GM03348 (cell line): ENCODE results near the gene APOBEC3H.
"Not testable (repeated sequence)": the region's sequence is repeated elsewhere in the genome, so short reads cannot be mapped to it uniquely, and the experiment has no call there.

Source experiments
- DNase-seq: peaks from one replicate; pipeline ENCODE4 v3.0.0; 2012; ENCODE audit warnings: low spot score

Gene APOBEC3H

GRCh38 chr22:39097098-39098020 lies at the start of gene APOBEC3H:
Gene APOBEC3H, plus strand, starts transcription at chr22:39097244. Its CDS starts 3,035 bp downstream, at chr22:39100279.
- no peak for DNase-seq

GRCh38 chr22:39049486-39049885 lies 47.6 kb upstream of the APOBEC3H start:
- DNase-seq: not testable (repeated sequence)

- not testable (repeated sequence) for DNase-seq
Measured at GRCh38 chr22:39051844-39052495, 45.1 kb upstream of the APOBEC3H start.

GRCh38 chr22:39055658-39056057 lies 41.4 kb upstream of the APOBEC3H start:
- DNase-seq: no peak

- not testable (repeated sequence) for DNase-seq
Measured at GRCh38 chr22:39061290-39061689, 35.8 kb upstream of the APOBEC3H start.

GRCh38 chr22:39061951-39062350 lies 35.1 kb upstream of the APOBEC3H start:
- DNase-seq: not testable (repeated sequence)

- not testable (repeated sequence) for DNase-seq
Measured at GRCh38 chr22:39063904-39064303, 33.1 kb upstream of the APOBEC3H start.

- DNase-seq: not testable (repeated sequence)
Measured at GRCh38 chr22:39066442-39067276, 30.4 kb upstream of the APOBEC3H start.

- no peak for DNase-seq
Measured at GRCh38 chr22:39068033-39068785, 28.8 kb upstream of the APOBEC3H start.

- DNase-seq: no peak
Measured at GRCh38 chr22:39070186-39070585, 26.9 kb upstream of the APOBEC3H start.

GRCh38 chr22:39072581-39072981 lies 24.5 kb upstream of the APOBEC3H start:
- DNase-seq: not testable (repeated sequence)

GRCh38 chr22:39073981-39074380 lies 23.1 kb upstream of the APOBEC3H start:
- DNase-seq: no peak

GRCh38 chr22:39076155-39077025 lies 20.7 kb upstream of the APOBEC3H start:
- DNase-seq: not testable (repeated sequence)

- DNase-seq: peak; percentile 45
Measured at GRCh38 chr22:39077026-39077840, 19.8 kb upstream of the APOBEC3H start, which contains the start of gene APOBEC3G. Gene APOBEC3G, plus strand, starts transcription at chr22:39077275. Its CDS starts 87 bp downstream, at chr22:39077362.

- not testable (repeated sequence) for DNase-seq
Measured at GRCh38 chr22:39077912-39078311, 19.1 kb upstream of the APOBEC3H start.

GRCh38 chr22:39078329-39078728 lies 18.7 kb upstream of the APOBEC3H start:
- DNase-seq: no peak

- not testable (repeated sequence) for DNase-seq
Measured at GRCh38 chr22:39079054-39079637, 17.9 kb upstream of the APOBEC3H start.

- no peak for DNase-seq
Measured at GRCh38 chr22:39080052-39080762, 16.8 kb upstream of the APOBEC3H start.
